ENCODE data around the gene ACER3.
"Not testable (repeated sequence)": the region's sequence is repeated elsewhere in the genome, so short reads cannot be mapped to it uniquely, and the experiment has no call there.

ACER3 gene

GRCh38 chr11:76880956-76881355 lies 20.2 kb downstream of the ACER3 start:
- Histone ChIP-seq H3K4me3 (ENCODE audit: low read length) (no peak overlapping the region), H3K27me3 (ENCODE audit: insufficient read depth, low read length) (no peaks in the 10 kb centered on the region)

GRCh38 chr11:76885390-76886097 lies 24.8 kb downstream of the ACER3 start:
- no peaks in the 10 kb centered on the region for H3K4me1 ChIP-seq (ENCODE audit: insufficient read depth, low read length)
- no peaks in the 10 kb centered on the region for H3K36me3 ChIP-seq (ENCODE audit: insufficient read depth, low read depth, low read length)
- no peaks in the 10 kb centered on the region for H3K9me3 ChIP-seq (ENCODE audit: insufficient read depth, low read depth, low read length)
- no peak overlapping the region for H3K4me3 ChIP-seq (ENCODE audit: low read length)
- H3K27ac ChIP-seq (ENCODE audit: low read length), result no peak overlapping the region
- no peak overlapping the region for H3K9ac ChIP-seq (ENCODE audit: low read depth, low read length)
- no peaks in the 10 kb centered on the region for H3K27me3 ChIP-seq (ENCODE audit: insufficient read depth, low read length)

More at GRCh38 chr11:76880956-76881355, 20.2 kb downstream of the ACER3 start:
- Histone ChIP-seq H3K9ac (ENCODE audit: low read depth, low read length) (no peak overlapping the region), H3K27ac (ENCODE audit: low read length) (no peak overlapping the region), H3K9me3 (ENCODE audit: insufficient read depth, low read depth, low read length) (no peaks in the 10 kb centered on the region), H3K4me1 (ENCODE audit: insufficient read depth, low read length) (no peaks in the 10 kb centered on the region), H3K36me3 (ENCODE audit: insufficient read depth, low read depth, low read length) (no peaks in the 10 kb centered on the region)

- H3K27me3 ChIP-seq (ENCODE audit: insufficient read depth, low read length), result no peaks in the 10 kb centered on the region
- no peak overlapping the region for H3K4me3 ChIP-seq (ENCODE audit: low read length)
- no peak overlapping the region for H3K27ac ChIP-seq (ENCODE audit: low read length)
- no peak overlapping the region for H3K9ac ChIP-seq (ENCODE audit: low read depth, low read length)
- no peaks in the 10 kb centered on the region for H3K4me1 ChIP-seq (ENCODE audit: insufficient read depth, low read length)
- no peaks in the 10 kb centered on the region for H3K36me3 ChIP-seq (ENCODE audit: insufficient read depth, low read depth, low read length)
- H3K9me3 ChIP-seq (ENCODE audit: insufficient read depth, low read depth, low read length), result no peaks in the 10 kb centered on the region
Measured at GRCh38 chr11:76888989-76889388, 28.3 kb downstream of the ACER3 start.

- H3K9ac ChIP-seq (ENCODE audit: low read depth, low read length), result no peak overlapping the region
- no peaks in the 10 kb centered on the region; the same call in 1 of the 2 replicates for H3K4me1 ChIP-seq (ENCODE audit: insufficient read depth, low read length)
- H3K4me3 ChIP-seq (ENCODE audit: low read length), result no peak overlapping the region
- no peak overlapping the region for H3K27ac ChIP-seq (ENCODE audit: low read length)
- no peaks in the 10 kb centered on the region for H3K9me3 ChIP-seq (ENCODE audit: insufficient read depth, low read depth, low read length)
- H3K27me3 ChIP-seq (ENCODE audit: insufficient read depth, low read length), result no peaks in the 10 kb centered on the region
- no peaks in the 10 kb centered on the region for H3K36me3 ChIP-seq (ENCODE audit: insufficient read depth, low read depth, low read length)
Measured at GRCh38 chr11:76889411-76889975, 28.8 kb downstream of the ACER3 start.

- Histone ChIP-seq H3K4me1 (ENCODE audit: insufficient read depth, low read length) (no peaks in the 10 kb centered on the region; the same call in 1 of the 2 replicates), H3K27me3 (ENCODE audit: insufficient read depth, low read length) (no peaks in the 10 kb centered on the region), H3K9ac (ENCODE audit: low read depth, low read length) (no peak overlapping the region), H3K4me3 (ENCODE audit: low read length) (no peak overlapping the region), H3K27ac (ENCODE audit: low read length) (no peak overlapping the region), H3K9me3 (ENCODE audit: insufficient read depth, low read depth, low read length) (no peaks in the 10 kb centered on the region), H3K36me3 (ENCODE audit: insufficient read depth, low read depth, low read length) (no peaks in the 10 kb centered on the region)
Measured at GRCh38 chr11:76890329-76890728, 29.6 kb downstream of the ACER3 start.

GRCh38 chr11:76891285-76891684 lies 30.6 kb downstream of the ACER3 start:
- Histone ChIP-seq H3K36me3 (ENCODE audit: insufficient read depth, low read depth, low read length) (no peaks in the 10 kb centered on the region), H3K27me3 (ENCODE audit: insufficient read depth, low read length) (no peaks in the 10 kb centered on the region), H3K27ac (ENCODE audit: low read length) (no peak overlapping the region), H3K4me1 (ENCODE audit: insufficient read depth, low read length) (no peaks in the 10 kb centered on the region; the same call in 1 of the 2 replicates), H3K9me3 (ENCODE audit: insufficient read depth, low read depth, low read length) (no peaks in the 10 kb centered on the region), H3K4me3 (ENCODE audit: low read length) (no peak overlapping the region), H3K9ac (ENCODE audit: low read depth, low read length) (no peak overlapping the region)

GRCh38 chr11:76891793-76892192 lies 31.1 kb downstream of the ACER3 start:
- H3K4me3 ChIP-seq (ENCODE audit: low read length), result no peak overlapping the region
- no peaks in the 10 kb centered on the region for H3K9me3 ChIP-seq (ENCODE audit: insufficient read depth, low read depth, low read length)
- H3K9ac ChIP-seq (ENCODE audit: low read depth, low read length), result no peak overlapping the region
- H3K27ac ChIP-seq (ENCODE audit: low read length), result no peak overlapping the region
- no peaks in the 10 kb centered on the region for H3K36me3 ChIP-seq (ENCODE audit: insufficient read depth, low read depth, low read length)
- no peaks in the 10 kb centered on the region for H3K27me3 ChIP-seq (ENCODE audit: insufficient read depth, low read length)
- H3K4me1 ChIP-seq (ENCODE audit: insufficient read depth, low read length), result no peaks in the 10 kb centered on the region; the same call in 1 of the 2 replicates

GRCh38 chr11:76892306-76892705 lies 31.6 kb downstream of the ACER3 start:
- Histone ChIP-seq H3K27ac (ENCODE audit: low read length) (no peak overlapping the region), H3K27me3 (ENCODE audit: insufficient read depth, low read length) (no peaks in the 10 kb centered on the region), H3K36me3 (ENCODE audit: insufficient read depth, low read depth, low read length) (no peaks in the 10 kb centered on the region), H3K4me1 (ENCODE audit: insufficient read depth, low read length) (no peaks in the 10 kb centered on the region; the same call in 1 of the 2 replicates), H3K9ac (ENCODE audit: low read depth, low read length) (no peak overlapping the region), H3K9me3 (ENCODE audit: insufficient read depth, low read depth, low read length) (no peaks in the 10 kb centered on the region), H3K4me3 (ENCODE audit: low read length) (no peak overlapping the region)

- Histone ChIP-seq H3K27me3 (ENCODE audit: insufficient read depth, low read length) (no peaks in the 10 kb centered on the region), H3K4me1 (ENCODE audit: insufficient read depth, low read length) (peaks cover 8% of the 10 kb centered on the region; the same call in 1 of the 2 replicates), H3K4me3 (ENCODE audit: low read length) (no peak overlapping the region), H3K27ac (ENCODE audit: low read length) (no peak overlapping the region), H3K9ac (ENCODE audit: low read depth, low read length) (no peak overlapping the region), H3K36me3 (ENCODE audit: insufficient read depth, low read depth, low read length) (no peaks in the 10 kb centered on the region), H3K9me3 (ENCODE audit: insufficient read depth, low read depth, low read length) (no peaks in the 10 kb centered on the region)
Measured at GRCh38 chr11:76897233-76897632, 36.5 kb downstream of the ACER3 start.

- Histone ChIP-seq H3K36me3 (ENCODE audit: insufficient read depth, low read depth, low read length) (no peaks in the 10 kb centered on the region), H3K4me3 (ENCODE audit: low read length) (no peak overlapping the region), H3K4me1 (ENCODE audit: insufficient read depth, low read length) (peaks cover 20% of the 10 kb centered on the region), H3K9ac (ENCODE audit: low read depth, low read length) (no peak overlapping the region), H3K27ac (ENCODE audit: low read length) (no peak overlapping the region), H3K27me3 (ENCODE audit: insufficient read depth, low read length) (no peaks in the 10 kb centered on the region), H3K9me3 (ENCODE audit: insufficient read depth, low read depth, low read length) (peaks cover 6% of the 10 kb centered on the region)
Measured at GRCh38 chr11:76901144-76901543, 40.4 kb downstream of the ACER3 start.

GRCh38 chr11:76901622-76902021 lies 40.9 kb downstream of the ACER3 start:
- not testable (repeated sequence) for H3K27me3 ChIP-seq (ENCODE audit: insufficient read depth, low read length); H3K9me3 ChIP-seq (ENCODE audit: insufficient read depth, low read depth, low read length); H3K27ac ChIP-seq (ENCODE audit: low read length); H3K4me3 ChIP-seq (ENCODE audit: low read length); H3K36me3 ChIP-seq (ENCODE audit: insufficient read depth, low read depth, low read length); H3K9ac ChIP-seq (ENCODE audit: low read depth, low read length)
- peaks cover 20% of the 10 kb centered on the region for H3K4me1 ChIP-seq (ENCODE audit: insufficient read depth, low read length)
